Endothelial cell of umbilical vein (primary cell): ENCODE results near the gene LY6G6C. TPM values are rescaled to one million over a fixed set of nuclear protein-coding genes. Genes with fewer than 3 reads are reported as not detected.

ENCODE experiments used
- BruUV-seq: library from RNA; stranded (reverse); fragments of 400-500 nt; replicated peaks from 2 replicates; lab custom pipeline; 2021; lab: Mats Ljungman, UMichigan
- CTCF ChIA-PET: fragments of 300-600, 350-600 bp; sonication (Branson Sonifier 250); formaldehyde crosslinking; loops from one replicate; lab custom pipeline; 2021; ENCODE audit warnings: antibody characterized with exemption, inconsistent platforms; lab: Charles Lee
- POLR2A ChIA-PET: fragments of 300-600, 350-600 bp; sonication (Branson Sonifier 250); formaldehyde crosslinking; loops from one replicate; lab custom pipeline; 2021; ENCODE audit warnings: antibody characterized with exemption, inconsistent platforms; lab: Charles Lee
- DNase-seq: peaks from one replicate; pipeline ENCODE4 v3.0.0-alpha.2; 2011; ENCODE audit warnings: low read depth, low spot score
- FAIRE-seq: peaks from 2 replicates; lab custom pipeline; 2011; peaks lifted over from hg19 to GRCh38; lab: Jason Lieb, UNC
- H2AFZ ChIP-seq: 2 replicates; pipeline ENCODE4 v1.6.0; 2012; ENCODE audit warnings: low read depth, low read length, control low read depth, inconsistent platforms
- H3K27ac ChIP-seq: 2 replicates; pipeline ENCODE4 v1.5.1; 2011; ENCODE audit warnings: low read depth, mild to moderate bottlenecking, control low read depth, low read length, moderate library complexity; ENCODE audit not compliant: insufficient read depth
- H3K27me3 ChIP-seq, 2 experiments: 2 replicates each; pipeline versions ENCODE4 v1.6.0 to v1.6.1; 2011; ENCODE audit warnings: low read length in 2 of 2, mixed read lengths in 1 of 2; ENCODE audit not compliant: control insufficient read depth in 2 of 2, insufficient read depth in 2 of 2
- H3K36me3 ChIP-seq, 2 experiments: 2 replicates in 1 of 2; 3 replicates in 1 of 2; pipeline ENCODE4 v1.5.1; 2011; ENCODE audit warnings: low read length in 2 of 2, mild to moderate bottlenecking in 1 of 2, moderate library complexity in 1 of 2; ENCODE audit not compliant: control insufficient read depth in 2 of 2, insufficient read depth in 2 of 2; ENCODE audit errors: extremely low read depth in 1 of 2
- H3K4me1 ChIP-seq: 3 replicates; pipeline ENCODE4 v1.5.1; 2011; ENCODE audit warnings: mild to moderate bottlenecking, low read length; ENCODE audit not compliant: control insufficient read depth, insufficient read depth; ENCODE audit errors: extremely low read depth
- H3K4me2 ChIP-seq: 2 replicates; pipeline ENCODE4 v1.6.1; 2011; ENCODE audit warnings: low read length, control low read depth, mixed read lengths; ENCODE audit not compliant: insufficient read depth
- H3K4me3 ChIP-seq, 3 experiments: fragments of 200-600 bp in 1 of 3; sonication (generic), shearing (Covaris generic) in 1 of 3; replicated peaks in 1 of 3; 2 replicates each; pipeline ENCODE4 v1.5.1; 2011 to 2016; ENCODE audit warnings: control low read depth in 3 of 3, low read length in 3 of 3, mild to moderate bottlenecking in 2 of 3, inconsistent platforms in 1 of 3, low read depth in 1 of 3, moderate library complexity in 1 of 3; ENCODE audit not compliant: insufficient read depth in 1 of 3
- H3K79me2 ChIP-seq: 2 replicates; pipeline ENCODE4 v1.6.0; 2012; ENCODE audit warnings: low read length, inconsistent platforms; ENCODE audit not compliant: control insufficient read depth, insufficient read depth
- H3K9ac ChIP-seq: replicated peaks from 2 replicates; pipeline ENCODE3; 2011; ENCODE audit warnings: low read length, control low read depth; ENCODE audit not compliant: insufficient read depth; ENCODE audit errors: extremely low read depth
- H3K9me1 ChIP-seq: replicated peaks from 3 replicates; pipeline ENCODE4 v1.6.0; 2011; ENCODE audit warnings: mild to moderate bottlenecking, low read length; ENCODE audit not compliant: control insufficient read depth, insufficient read depth; ENCODE audit errors: extremely low read depth
- H3K9me3 ChIP-seq: replicated peaks from 2 replicates; pipeline ENCODE4 v1.5.1; 2012; ENCODE audit warnings: low read length, inconsistent platforms; ENCODE audit not compliant: control insufficient read depth, insufficient read depth
- H4K20me1 ChIP-seq: replicated peaks from 2 replicates; pipeline ENCODE3; 2011; ENCODE audit warnings: mild to moderate bottlenecking, low read length; ENCODE audit not compliant: control insufficient read depth, insufficient read depth; ENCODE audit errors: extremely low read depth
- EZH2 ChIP-seq: IDR thresholded peaks from 2 replicates; pipeline ENCODE4 v1.6.1; 2012; ENCODE audit warnings: borderline replicate concordance, low read depth, mild to moderate bottlenecking, moderate library complexity, low read length, inconsistent platforms; ENCODE audit not compliant: severe bottlenecking
- FOS ChIP-seq: IDR thresholded peaks from 2 replicates; pipeline ENCODE4 v1.6.1; 2011; ENCODE audit warnings: mild to moderate bottlenecking, low read length, moderate library complexity, borderline replicate concordance; ENCODE audit not compliant: insufficient read depth
- JUN ChIP-seq: IDR thresholded peaks from 2 replicates; pipeline ENCODE4 v1.6.1; 2011; ENCODE audit warnings: borderline replicate concordance, low read depth; ENCODE audit not compliant: insufficient read length, insufficient read depth
- POLR2A ChIP-seq: IDR thresholded peaks from 2 replicates; pipeline ENCODE4 v1.6.1; 2012; ENCODE audit warnings: low read depth, mild to moderate bottlenecking, control low read depth, low read length
- POLR2AphosphoS5 ChIP-seq: IDR thresholded peaks from 2 replicates; pipeline ENCODE4 v1.6.1; 2012; ENCODE audit warnings: low read depth, mild to moderate bottlenecking, control low read depth, low read length, moderate library complexity; ENCODE audit not compliant: insufficient read depth
- dilution Hi-C: fragments of 300-500 bp; cut with MboI; formaldehyde crosslinking; loops from one replicate; pipeline ENCODE4 v1.15.0; 2019; ENCODE audit warnings: low sequenced_read_pairs; ENCODE audit not compliant: extremely low pct_ligation_motif_present
- intact Hi-C: fragments of 100-400 bp; cut with micrococcal nuclease; formaldehyde crosslinking; loops from one replicate; pipeline ENCODE4 v1.10.0; 2022
- polyA plus RNA-seq, 4 experiments: library from polyadenylated mRNA; depleted of rRNA in 3 of 4; stranded (reverse) in 3 of 4; unstranded in 1 of 4; fragments of >200 nt; gene quantifications; 2 replicates each; pipeline versions ENCODE4 v1.2.1 to v1.2.3, GENCODE V29; 2011 to 2012; ENCODE audit warnings: missing spikeins in 1 of 4
- total RNA-seq: library from RNA; stranded (reverse); gene quantifications from 2 replicates; pipeline ENCODE4 v1.2.3, GENCODE V29; 2021
- TF ChIP-seq, protein P1 (sequence below): IDR thresholded peaks from 2 replicates; pipeline ENCODE4 v1.6.1; 2011; ENCODE audit not compliant: insufficient read depth, insufficient read length

The LY6G6C gene
- total and polyA plus RNA-seq, 2 donors (not counting 3 experiments of a cell fraction or from before 2014, with no cell fraction given): 0.33 TPM; not detected in 1

DNA sequence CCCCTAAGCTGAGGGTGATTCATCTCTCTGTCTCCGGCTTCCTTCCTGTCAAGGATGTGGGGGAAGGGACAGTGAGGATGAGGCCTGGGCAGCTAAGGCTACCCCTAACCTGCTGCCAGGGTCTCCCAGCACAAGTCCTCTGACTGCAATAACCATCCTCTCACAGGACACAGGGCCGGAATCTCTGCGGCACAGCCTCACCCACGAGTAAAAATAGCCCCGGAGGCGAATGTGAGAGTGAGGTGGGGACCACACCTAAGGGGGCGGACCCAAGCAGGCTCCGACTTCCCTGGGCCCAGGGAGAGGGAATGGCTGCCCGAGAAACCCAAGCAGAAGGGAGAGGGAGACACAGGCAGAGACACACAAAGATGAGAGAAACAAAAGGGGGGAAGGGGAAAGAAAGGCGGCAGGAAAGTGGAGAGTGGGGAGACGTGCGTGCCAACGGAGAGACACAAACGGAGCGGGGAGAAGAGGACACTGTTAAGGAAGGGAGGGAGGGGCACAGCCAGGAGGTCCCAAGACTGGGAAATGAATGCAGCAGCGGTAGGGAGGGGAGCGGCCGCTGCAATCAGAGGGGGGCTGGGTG lies 13.4 kb upstream of the LY6G6C start:
- intact Hi-C loops: loop anchor here (1.0 to 10.0 kb wide), 2 partner anchors 92 to 190 kb away; partner anchors contain the start of genes ATP6V1G2, DDX39B, HSPA1B and NFKBIL1
- DNase-seq (peak; percentile 71), FAIRE-seq (peak; percentile 92)
- H3K9ac ChIP-seq: peak overlapping the region; percentile 96
- peak overlapping the region; percentile 86 to 98 (median 96) for H3K4me3 ChIP-seq
- no peaks in the 10 kb centered on the region for H4K20me1 ChIP-seq
- no peaks in the 10 kb centered on the region for H3K9me1 ChIP-seq
- H3K79me2 ChIP-seq: peaks cover 40% of the 10 kb centered on the region
- no peaks in the 10 kb centered on the region for H3K27me3 ChIP-seq
- peaks cover 16 to 23% of the 10 kb centered on the region in 2 experiments for H3K36me3 ChIP-seq
- no peak overlapping the region for H2AFZ ChIP-seq
- ChIA-PET POLR2A (interaction anchor here (0.6 to 1.5 kb wide), 3 partner anchors 37 to 95 kb away, joined by 4 to 6 read pairs (median 4); partner anchors contain the start of gene HSPA1B), CTCF (interaction anchor here (1.5 to 6.0 kb wide), 3 partner anchors 10 to 95 kb away, joined by 3 to 55 read pairs (median 8); no protein-coding TSS in a partner anchor)
- dilution Hi-C loops: no loop called here
- peak overlapping the region; percentile 94 for H3K27ac ChIP-seq
- no peaks in the 10 kb centered on the region for H3K9me3 ChIP-seq
- TSS peak; percentile 6 for BruUV-seq
- peaks cover 42% of the 10 kb centered on the region for H3K4me1 ChIP-seq
- no peak for TF ChIP-seq POLR2A
- TF ChIP-seq EZH2: no peak
- TF ChIP-seq, protein P1, sequence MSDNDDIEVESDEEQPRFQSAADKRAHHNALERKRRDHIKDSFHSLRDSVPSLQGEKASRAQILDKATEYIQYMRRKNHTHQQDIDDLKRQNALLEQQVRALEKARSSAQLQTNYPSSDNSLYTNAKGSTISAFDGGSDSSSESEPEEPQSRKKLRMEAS: no peak
- TF ChIP-seq JUN: peak; percentile 94
- TF ChIP-seq POLR2AphosphoS5: no peak
- peak; percentile 91 for TF ChIP-seq FOS
- peak overlapping the region; percentile 93 for H3K4me2 ChIP-seq
